Measurements from ENCODE around the gene TAF13. TPM values are rescaled to one million over a fixed set of nuclear protein-coding genes. Genes with fewer than 3 reads are reported as not detected.

TAF13 gene
- total and polyA plus RNA-seq, 9 of the 15 experiments (the other 6 are each of a cell fraction or from before 2014, with no cell fraction given) = 14.9 to 77.2 (median 38.7) TPM

DNA sequence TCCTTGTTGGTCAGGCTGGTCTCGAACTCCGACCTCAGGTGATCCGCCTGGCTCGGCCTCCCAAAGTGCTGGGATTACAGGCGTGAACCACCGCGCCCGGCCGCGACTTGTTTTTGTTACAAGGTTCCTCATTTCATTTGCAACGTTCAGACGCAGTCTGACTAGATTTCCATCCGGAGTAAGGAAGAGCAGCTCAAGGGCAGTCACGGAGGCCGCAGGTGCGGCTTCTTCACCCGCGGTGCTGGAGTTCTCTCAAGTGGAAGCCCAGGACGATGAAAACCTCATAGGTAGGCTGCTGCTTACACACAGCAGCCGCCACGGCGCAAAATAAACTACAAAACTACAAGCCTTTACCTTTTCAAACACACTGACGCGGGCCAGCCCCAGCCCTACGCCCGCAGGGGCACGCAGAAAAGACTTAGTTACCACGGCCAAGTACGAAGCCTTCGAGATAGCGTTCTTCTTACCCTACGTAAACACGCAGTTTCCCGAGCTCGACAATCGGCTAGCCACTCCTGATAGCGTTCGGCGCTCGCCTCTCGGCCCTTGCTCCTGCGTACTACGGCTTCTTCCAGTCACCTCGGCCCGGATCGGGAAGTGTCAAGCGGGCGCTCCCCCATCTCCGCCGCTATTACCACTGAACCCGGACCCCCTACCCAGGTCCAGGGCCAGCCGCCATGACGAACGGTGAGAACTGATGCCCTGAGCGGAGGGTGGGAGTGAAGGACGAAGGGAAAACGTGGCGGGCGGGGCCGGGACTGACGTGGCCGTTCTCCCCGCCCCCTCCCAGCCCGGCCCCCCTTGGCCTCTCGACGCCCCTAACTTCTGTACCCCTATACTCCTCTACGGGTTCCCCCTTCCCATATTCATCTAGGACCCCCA, 14.6 kb upstream of the TAF13 start, which contains the start of gene TMEM167B (continued):
- TF ChIP-seq, protein P1, sequence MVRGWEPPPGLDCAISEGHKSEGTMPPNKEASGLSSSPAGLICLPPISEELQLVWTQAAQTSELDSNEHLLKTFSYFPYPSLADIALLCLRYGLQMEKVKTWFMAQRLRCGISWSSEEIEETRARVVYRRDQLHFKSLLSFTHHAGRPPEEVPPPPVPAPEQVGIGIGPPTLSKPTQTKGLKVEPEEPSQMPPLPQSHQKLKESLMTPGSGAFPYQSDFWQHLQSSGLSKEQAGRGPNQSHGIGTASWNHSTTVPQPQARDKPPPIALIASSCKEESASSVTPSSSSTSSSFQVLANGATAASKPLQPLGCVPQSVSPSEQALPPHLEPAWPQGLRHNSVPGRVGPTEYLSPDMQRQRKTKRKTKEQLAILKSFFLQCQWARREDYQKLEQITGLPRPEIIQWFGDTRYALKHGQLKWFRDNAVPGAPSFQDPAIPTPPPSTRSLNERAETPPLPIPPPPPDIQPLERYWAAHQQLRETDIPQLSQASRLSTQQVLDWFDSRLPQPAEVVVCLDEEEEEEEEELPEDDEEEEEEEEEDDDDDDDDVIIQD (CRISPR knock-in tag; IDR thresholded peaks at IDR 0.05) = 0 out of 2 replicates have a peak, but pooled peaks have one; percentile 13
- no peak for TF ChIP-seq CREBBP (IDR thresholded peaks at IDR 0.05; ENCODE audit: low read depth, low read length)
- no peak for TF ChIP-seq COPS2 (conservative IDR thresholded peaks at IDR 0.05)
- no peak for TF ChIP-seq HNRNPK (IDR thresholded peaks at IDR 0.05; ENCODE audit: low read depth, low read length, poor library complexity, severe bottlenecking)
- no peak for TF ChIP-seq U2AF1 (optimal IDR thresholded peaks at IDR 0.05; ENCODE audit: low read depth, low read length)
- TF ChIP-seq, protein P2, sequence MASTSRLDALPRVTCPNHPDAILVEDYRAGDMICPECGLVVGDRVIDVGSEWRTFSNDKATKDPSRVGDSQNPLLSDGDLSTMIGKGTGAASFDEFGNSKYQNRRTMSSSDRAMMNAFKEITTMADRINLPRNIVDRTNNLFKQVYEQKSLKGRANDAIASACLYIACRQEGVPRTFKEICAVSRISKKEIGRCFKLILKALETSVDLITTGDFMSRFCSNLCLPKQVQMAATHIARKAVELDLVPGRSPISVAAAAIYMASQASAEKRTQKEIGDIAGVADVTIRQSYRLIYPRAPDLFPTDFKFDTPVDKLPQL (IDR thresholded peaks at IDR 0.05; ENCODE audit: extremely low read depth, insufficient read length) = no peak
- no peak for TF ChIP-seq NFE2L1 (tag; IDR thresholded peaks at IDR 0.05; ENCODE audit: borderline replicate concordance, low read depth)
- peak; percentile 88 for TF ChIP-seq CREB1 (IDR thresholded peaks at IDR 0.05)
- TF ChIP-seq CREB1 (CRISPR knock-in tag; IDR thresholded peaks at IDR 0.05) = peak; percentile 95
- no peak for TF ChIP-seq CBX2 (IDR thresholded peaks at IDR 0.05; ENCODE audit: insufficient read depth, low read length, poor library complexity, severe bottlenecking)
- TF ChIP-seq TAL1 (IDR thresholded peaks at IDR 0.05) = no peak
- peak; percentile 62; the same call in 1 of the 2 replicates for TF ChIP-seq ARID1B (IDR thresholded peaks at IDR 0.05)
- no peak for TF ChIP-seq ZNF354B (CRISPR knock-in tag; IDR thresholded peaks at IDR 0.05)
- TF ChIP-seq IFI16 (CRISPR knock-in tag; IDR thresholded peaks at IDR 0.05) = no peak
- TF ChIP-seq, protein P3, sequence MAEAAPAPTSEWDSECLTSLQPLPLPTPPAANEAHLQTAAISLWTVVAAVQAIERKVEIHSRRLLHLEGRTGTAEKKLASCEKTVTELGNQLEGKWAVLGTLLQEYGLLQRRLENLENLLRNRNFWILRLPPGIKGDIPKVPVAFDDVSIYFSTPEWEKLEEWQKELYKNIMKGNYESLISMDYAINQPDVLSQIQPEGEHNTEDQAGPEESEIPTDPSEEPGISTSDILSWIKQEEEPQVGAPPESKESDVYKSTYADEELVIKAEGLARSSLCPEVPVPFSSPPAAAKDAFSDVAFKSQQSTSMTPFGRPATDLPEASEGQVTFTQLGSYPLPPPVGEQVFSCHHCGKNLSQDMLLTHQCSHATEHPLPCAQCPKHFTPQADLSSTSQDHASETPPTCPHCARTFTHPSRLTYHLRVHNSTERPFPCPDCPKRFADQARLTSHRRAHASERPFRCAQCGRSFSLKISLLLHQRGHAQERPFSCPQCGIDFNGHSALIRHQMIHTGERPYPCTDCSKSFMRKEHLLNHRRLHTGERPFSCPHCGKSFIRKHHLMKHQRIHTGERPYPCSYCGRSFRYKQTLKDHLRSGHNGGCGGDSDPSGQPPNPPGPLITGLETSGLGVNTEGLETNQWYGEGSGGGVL (CRISPR knock-in tag; IDR thresholded peaks at IDR 0.05) = no peak
- peak in 1 of 2 experiments; percentile 94; a peak in 2 of 4 replicates for TF ChIP-seq HDAC1 (IDR thresholded peaks at IDR 0.05)
- TF ChIP-seq, protein P4, sequence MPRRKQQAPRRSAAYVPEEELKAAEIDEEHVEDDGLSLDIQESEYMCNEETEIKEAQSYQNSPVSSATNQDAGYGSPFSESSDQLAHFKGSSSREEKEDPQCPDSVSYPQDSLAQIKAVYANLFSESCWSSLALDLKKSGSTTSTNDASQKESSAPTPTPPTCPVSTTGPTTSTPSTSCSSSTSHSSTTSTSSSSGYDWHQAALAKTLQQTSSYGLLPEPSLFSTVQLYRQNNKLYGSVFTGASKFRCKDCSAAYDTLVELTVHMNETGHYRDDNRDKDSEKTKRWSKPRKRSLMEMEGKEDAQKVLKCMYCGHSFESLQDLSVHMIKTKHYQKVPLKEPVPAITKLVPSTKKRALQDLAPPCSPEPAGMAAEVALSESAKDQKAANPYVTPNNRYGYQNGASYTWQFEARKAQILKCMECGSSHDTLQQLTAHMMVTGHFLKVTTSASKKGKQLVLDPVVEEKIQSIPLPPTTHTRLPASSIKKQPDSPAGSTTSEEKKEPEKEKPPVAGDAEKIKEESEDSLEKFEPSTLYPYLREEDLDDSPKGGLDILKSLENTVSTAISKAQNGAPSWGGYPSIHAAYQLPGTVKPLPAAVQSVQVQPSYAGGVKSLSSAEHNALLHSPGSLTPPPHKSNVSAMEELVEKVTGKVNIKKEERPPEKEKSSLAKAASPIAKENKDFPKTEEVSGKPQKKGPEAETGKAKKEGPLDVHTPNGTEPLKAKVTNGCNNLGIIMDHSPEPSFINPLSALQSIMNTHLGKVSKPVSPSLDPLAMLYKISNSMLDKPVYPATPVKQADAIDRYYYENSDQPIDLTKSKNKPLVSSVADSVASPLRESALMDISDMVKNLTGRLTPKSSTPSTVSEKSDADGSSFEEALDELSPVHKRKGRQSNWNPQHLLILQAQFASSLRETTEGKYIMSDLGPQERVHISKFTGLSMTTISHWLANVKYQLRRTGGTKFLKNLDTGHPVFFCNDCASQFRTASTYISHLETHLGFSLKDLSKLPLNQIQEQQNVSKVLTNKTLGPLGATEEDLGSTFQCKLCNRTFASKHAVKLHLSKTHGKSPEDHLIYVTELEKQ (CRISPR knock-in tag; IDR thresholded peaks at IDR 0.05) = no peak
- no peak for TF ChIP-seq HOXB6 (CRISPR knock-in tag; IDR thresholded peaks at IDR 0.05; ENCODE audit: borderline replicate concordance)
- TF ChIP-seq TARDBP (IDR thresholded peaks at IDR 0.05) = peak; percentile 84; the same call in 1 of the 2 replicates
